T-helper 1 cell treated with Interleukin-12 subunit alpha and Interleukin-12 subunit beta and Interleukin-4 antibody, amounts not matched to agents 30 μg/mL and 1 μg/mL, for 36 hours (primary cell): ENCODE measurements around the gene DDX46.
"Not testable (repeated sequence)": the region's sequence is repeated elsewhere in the genome, so short reads cannot be mapped to it uniquely, and the experiment has no call there.

ENCODE experiments used
- H3K27ac Mint-ChIP-seq: one replicate; pipeline ENCODE4 v1.8.0; 2021; ENCODE audit warnings: mild to moderate bottlenecking, mixed read lengths
- H3K27me3 Mint-ChIP-seq: one replicate; pipeline ENCODE4 v1.8.0; 2021; ENCODE audit warnings: low read depth, mixed read lengths
- H3K36me3 Mint-ChIP-seq: one replicate; pipeline ENCODE4 v1.8.0; 2021; ENCODE audit warnings: low read depth, mixed read lengths
- H3K4me1 Mint-ChIP-seq: one replicate; pipeline ENCODE4 v1.8.0; 2021; ENCODE audit warnings: low read depth, mixed read lengths
- H3K4me3 Mint-ChIP-seq: one replicate; pipeline ENCODE4 v1.8.0; 2021; ENCODE audit warnings: mild to moderate bottlenecking, moderate library complexity, mixed read lengths
- H3K9me3 Mint-ChIP-seq: one replicate; pipeline ENCODE4 v1.8.0; 2021; ENCODE audit warnings: mixed read lengths

The DDX46 gene

DNA sequence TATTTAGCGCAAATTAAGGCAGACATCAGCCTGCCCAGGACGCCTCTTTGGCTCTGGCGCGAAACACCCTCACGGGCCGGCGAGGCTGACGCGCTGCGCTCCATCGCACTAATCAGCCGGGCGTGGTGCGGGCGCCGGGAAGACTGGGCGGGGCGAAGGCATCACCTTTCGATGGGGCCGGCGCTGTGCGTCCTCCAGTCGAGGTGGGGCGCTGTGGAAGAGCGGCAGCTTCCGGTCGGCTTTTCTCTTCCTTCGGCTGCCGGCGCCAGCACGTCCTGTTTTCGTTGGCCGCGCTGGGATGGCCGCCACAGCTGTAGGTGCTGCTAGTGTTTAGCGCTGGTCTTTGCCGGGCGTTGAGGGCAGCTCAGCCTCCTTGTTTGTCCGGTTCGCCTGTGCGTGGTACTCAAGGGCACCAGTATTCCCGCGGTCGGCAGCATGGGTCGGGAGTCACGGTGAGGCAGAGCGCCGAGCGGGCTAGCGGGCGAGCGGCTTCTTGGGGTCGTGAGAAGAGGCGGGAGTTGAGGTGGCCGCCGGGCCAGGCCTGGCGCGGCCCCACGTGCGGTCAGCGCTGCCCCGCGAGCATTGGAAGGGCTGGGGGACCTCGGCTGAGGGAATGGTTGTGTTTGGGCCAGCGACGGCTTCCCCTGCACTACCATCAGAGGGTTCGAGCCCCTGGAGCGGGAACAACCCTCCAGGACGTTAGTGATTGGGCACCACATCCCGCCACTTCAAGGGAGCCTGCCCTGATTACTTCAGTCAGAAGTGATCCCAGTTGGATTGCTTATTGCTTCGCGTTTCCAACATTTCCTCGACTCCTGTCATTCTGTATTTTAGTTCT lies at the start of gene DDX46:
TSS of gene DDX46 (plus strand) at position 276 of the 838 bp plus-strand sequence. CDS start at position 436, 160 bp downstream.
- H3K9me3 Mint-ChIP-seq = no peaks in the 10 kb centered on the region
- H3K4me3 Mint-ChIP-seq = peak within 1 kb of the TSS; percentile 99
- H3K27me3 Mint-ChIP-seq = no peaks in the 10 kb centered on the region
- peaks cover 21% of the 10 kb centered on the region for H3K4me1 Mint-ChIP-seq
- peak within 1 kb of the TSS; percentile 95 for H3K27ac Mint-ChIP-seq
- peaks cover 10% of the 10 kb centered on the region for H3K36me3 Mint-ChIP-seq

DNA sequence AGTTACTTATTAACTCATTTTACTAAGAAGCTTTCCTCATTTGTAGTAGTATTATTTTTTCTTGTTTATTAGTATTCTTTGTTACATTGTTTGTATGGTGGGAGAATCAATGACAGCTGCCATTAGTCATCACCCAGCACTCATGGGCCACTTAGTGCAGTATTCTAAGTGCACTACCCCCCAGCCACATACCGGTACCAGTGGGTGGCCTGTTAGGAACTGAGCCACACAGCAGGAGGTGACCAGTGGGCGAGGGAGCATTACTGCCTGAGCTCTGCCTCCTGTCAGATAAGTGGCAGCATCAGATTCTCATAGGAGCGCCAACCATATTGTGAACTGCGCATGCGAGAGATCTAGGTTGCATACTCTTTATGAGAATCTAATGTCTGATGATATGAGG lies 44.5 kb upstream of the DDX46 start:
- H3K36me3 Mint-ChIP-seq = peaks cover 37% of the 10 kb centered on the region
- H3K9me3 Mint-ChIP-seq = no peaks in the 10 kb centered on the region
- H3K4me1 Mint-ChIP-seq = no peaks in the 10 kb centered on the region
- no peak overlapping the region for H3K27ac Mint-ChIP-seq
- H3K27me3 Mint-ChIP-seq = no peaks in the 10 kb centered on the region
- H3K4me3 Mint-ChIP-seq = no peak overlapping the region

DNA sequence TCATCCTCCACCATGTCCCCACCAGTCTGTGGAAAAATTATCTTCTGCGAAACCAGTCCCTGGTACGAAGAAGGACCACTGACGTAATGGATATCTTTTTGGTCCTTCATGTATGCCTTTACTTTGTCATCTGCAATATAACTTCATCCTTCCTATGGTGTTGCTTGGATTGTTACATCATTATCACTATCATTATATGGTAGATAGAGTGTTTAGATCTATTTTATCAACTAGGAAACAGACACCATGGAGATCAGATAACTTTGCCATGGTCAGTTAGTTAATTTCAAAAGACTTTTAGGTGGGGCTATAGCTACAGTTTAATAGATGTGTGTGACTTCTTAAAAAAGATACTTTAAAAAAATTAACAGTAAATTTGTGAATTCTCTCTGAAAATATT lies 44.0 kb upstream of the DDX46 start:
- H3K4me3 Mint-ChIP-seq = no peak overlapping the region
- no peak overlapping the region for H3K27ac Mint-ChIP-seq
- no peaks in the 10 kb centered on the region for H3K4me1 Mint-ChIP-seq
- no peaks in the 10 kb centered on the region for H3K27me3 Mint-ChIP-seq
- no peaks in the 10 kb centered on the region for H3K9me3 Mint-ChIP-seq
- peaks cover 34% of the 10 kb centered on the region for H3K36me3 Mint-ChIP-seq

GRCh38 chr5:134715466-134715865 lies 43.1 kb upstream of the DDX46 start:
- H3K4me1 Mint-ChIP-seq, H3K27me3 Mint-ChIP-seq, H3K9me3 Mint-ChIP-seq, H3K4me3 Mint-ChIP-seq, H3K27ac Mint-ChIP-seq: not testable (repeated sequence)
- peaks cover 29% of the 10 kb centered on the region for H3K36me3 Mint-ChIP-seq

GRCh38 chr5:134724872-134725271 lies 33.7 kb upstream of the DDX46 start:
- Mint-ChIP-seq H3K36me3 (peaks cover 12% of the 10 kb centered on the region), H3K27me3 (no peaks in the 10 kb centered on the region), H3K9me3 (no peaks in the 10 kb centered on the region), H3K4me1 (no peaks in the 10 kb centered on the region), H3K4me3 (no peak overlapping the region), H3K27ac (no peak overlapping the region)

- H3K4me1 Mint-ChIP-seq = peaks cover 1% of the 10 kb centered on the region
- H3K27me3 Mint-ChIP-seq = no peaks in the 10 kb centered on the region
- H3K9me3 Mint-ChIP-seq = no peaks in the 10 kb centered on the region
- H3K36me3 Mint-ChIP-seq = no peaks in the 10 kb centered on the region
- H3K4me3 Mint-ChIP-seq = no peak overlapping the region
- no peak overlapping the region for H3K27ac Mint-ChIP-seq
Observed at GRCh38 chr5:134732819-134733218, 25.8 kb upstream of the DDX46 start.

- H3K36me3 Mint-ChIP-seq = peaks cover 5% of the 10 kb centered on the region
Observed at GRCh38 chr5:134735243-134735642, 23.3 kb upstream of the DDX46 start.

GRCh38 chr5:134736173-134736812 lies 22.3 kb upstream of the DDX46 start:
- Mint-ChIP-seq H3K36me3 (peaks cover 7% of the 10 kb centered on the region), H3K27ac (no peak overlapping the region), H3K27me3 (no peaks in the 10 kb centered on the region), H3K4me3 (no peak overlapping the region), H3K9me3 (no peaks in the 10 kb centered on the region), H3K4me1 (peaks cover 18% of the 10 kb centered on the region)

More at GRCh38 chr5:134735243-134735642, 23.3 kb upstream of the DDX46 start:
- Mint-ChIP-seq H3K27ac (no peak overlapping the region), H3K9me3 (no peaks in the 10 kb centered on the region), H3K4me3 (no peak overlapping the region), H3K27me3 (no peaks in the 10 kb centered on the region), H3K4me1 (peaks cover 16% of the 10 kb centered on the region)

DNA sequence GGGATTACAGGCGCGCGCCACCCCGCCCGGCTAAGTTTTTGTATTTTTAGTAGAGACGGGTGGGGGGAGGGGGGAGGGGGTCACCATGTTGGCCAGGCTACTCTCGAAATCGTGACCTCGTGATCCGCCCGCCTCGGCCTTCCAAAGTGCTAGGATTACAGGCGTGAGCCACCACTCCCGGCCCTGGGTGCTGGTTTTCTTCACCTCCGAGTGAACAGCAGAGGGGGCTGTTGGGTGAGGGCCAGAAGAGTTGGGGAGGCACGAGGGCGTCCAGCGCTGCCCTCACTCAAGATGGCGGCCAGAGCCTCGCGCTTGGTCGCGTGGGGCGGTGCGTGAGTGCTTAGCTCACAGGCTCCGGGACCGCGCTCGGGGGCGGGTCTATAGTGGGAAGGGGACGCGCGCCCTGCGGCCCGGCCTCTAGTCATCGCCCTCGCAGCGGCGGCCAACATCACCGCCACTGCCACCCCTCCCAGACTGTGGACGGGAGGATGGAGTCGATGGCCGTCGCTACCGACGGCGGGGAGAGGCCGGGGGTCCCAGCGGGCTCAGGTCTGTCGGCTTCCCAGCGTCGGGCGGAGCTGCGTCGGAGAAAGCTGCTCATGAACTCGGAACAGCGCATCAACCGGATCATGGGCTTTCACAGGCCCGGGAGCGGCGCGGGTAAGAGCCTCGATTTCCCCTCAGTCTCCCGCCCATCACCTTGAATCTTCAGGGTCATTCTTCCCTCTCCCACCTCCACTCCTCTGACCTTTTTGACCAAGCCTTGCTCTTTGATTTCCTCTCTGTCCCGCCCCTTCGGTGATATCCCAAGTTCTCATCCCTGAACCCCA lies 20.2 kb upstream of the DDX46 start, which contains the start of gene CAMLG:
TSS of gene CAMLG (plus strand) at position 416 of the 830 bp plus-strand sequence. CDS start at position 489, 73 bp downstream.
- Mint-ChIP-seq H3K9me3 (no peaks in the 10 kb centered on the region), H3K27ac (peak within 1 kb of the TSS; percentile 90), H3K27me3 (no peaks in the 10 kb centered on the region), H3K4me1 (peaks cover 21% of the 10 kb centered on the region), H3K4me3 (peak within 1 kb of the TSS; percentile 95), H3K36me3 (peaks cover 7% of the 10 kb centered on the region)

DNA sequence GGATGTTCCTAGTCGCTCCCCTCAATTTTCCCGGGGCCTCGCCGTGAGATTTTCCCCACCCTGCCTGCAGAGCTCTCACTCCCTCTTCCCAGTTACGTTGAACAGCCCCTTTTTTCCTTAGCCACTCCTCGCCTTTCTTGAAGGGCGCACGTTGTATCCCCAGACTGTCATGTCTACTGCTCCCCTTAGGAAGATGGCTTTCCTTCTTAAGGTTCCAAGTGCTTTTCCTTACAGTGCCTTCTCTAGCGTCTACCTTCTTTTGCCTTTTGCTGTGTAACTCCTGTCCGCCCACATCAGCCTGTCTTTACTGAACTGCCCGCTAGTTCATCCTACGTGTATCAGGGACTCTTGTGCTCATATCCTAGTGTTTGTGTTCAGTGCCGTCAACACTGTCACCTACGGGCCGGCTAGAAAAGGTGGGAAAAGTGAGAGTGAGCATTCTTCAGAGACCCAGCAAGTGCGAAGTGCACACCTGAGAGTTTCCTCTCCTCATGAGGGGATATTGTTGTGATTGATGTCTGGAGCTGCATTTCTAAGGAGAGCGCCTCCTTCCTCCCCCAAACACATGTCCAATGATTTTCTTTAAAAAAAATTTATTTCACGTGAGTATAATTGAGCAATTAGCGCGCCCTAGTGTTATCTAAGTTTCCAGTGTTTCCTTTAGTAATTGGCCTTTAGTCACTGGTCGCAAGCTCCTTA lies 19.5 kb upstream of the DDX46 start:
- no peaks in the 10 kb centered on the region for H3K27me3 Mint-ChIP-seq
- H3K4me1 Mint-ChIP-seq = peaks cover 21% of the 10 kb centered on the region
- no peaks in the 10 kb centered on the region for H3K9me3 Mint-ChIP-seq
- H3K27ac Mint-ChIP-seq = peak overlapping the region; percentile 90
- H3K4me3 Mint-ChIP-seq = peak overlapping the region; percentile 95
- peaks cover 7% of the 10 kb centered on the region for H3K36me3 Mint-ChIP-seq

DNA sequence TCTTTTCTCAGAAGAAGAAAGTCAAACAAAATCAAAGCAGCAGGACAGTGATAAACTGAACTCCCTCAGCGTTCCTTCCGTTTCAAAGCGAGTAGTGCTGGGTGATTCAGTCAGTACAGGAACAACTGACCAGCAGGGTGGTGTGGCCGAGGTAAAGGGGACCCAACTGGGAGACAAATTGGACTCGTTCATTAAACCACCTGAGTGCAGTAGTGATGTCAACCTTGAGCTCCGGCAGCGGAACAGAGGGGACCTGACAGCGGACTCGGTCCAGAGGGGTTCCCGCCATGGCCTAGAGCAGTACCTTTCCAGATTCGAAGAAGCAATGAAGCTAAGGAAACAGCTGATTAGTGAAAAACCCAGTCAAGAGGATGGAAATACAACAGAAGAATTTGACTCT lies 17.5 kb upstream of the DDX46 start:
- Mint-ChIP-seq H3K27me3 (no peaks in the 10 kb centered on the region), H3K36me3 (peaks cover 7% of the 10 kb centered on the region), H3K9me3 (no peaks in the 10 kb centered on the region), H3K4me1 (peaks cover 19% of the 10 kb centered on the region), H3K27ac (no peak overlapping the region), H3K4me3 (no peak overlapping the region)

DNA sequence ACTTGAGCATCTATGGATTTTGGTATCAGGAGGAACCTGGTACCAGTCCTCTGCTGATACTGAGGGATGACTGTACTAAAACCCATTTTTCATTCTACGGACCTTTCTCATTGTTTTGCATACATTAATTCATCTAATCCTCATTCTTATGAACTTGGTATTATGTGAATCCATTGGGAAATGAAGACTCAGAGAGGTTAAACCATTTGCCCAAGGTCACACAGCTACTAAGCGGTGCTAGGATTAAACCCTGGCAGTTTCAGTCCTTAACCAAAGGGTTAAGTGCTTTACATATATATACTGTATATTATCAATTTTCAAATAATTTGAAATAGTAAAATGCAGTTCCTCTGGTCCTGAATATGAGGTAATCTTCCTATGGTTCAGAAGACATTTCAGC lies 16.4 kb upstream of the DDX46 start:
- Mint-ChIP-seq H3K4me1 (peaks cover 19% of the 10 kb centered on the region), H3K9me3 (no peaks in the 10 kb centered on the region), H3K36me3 (peaks cover 7% of the 10 kb centered on the region), H3K27me3 (no peaks in the 10 kb centered on the region), H3K4me3 (no peak overlapping the region), H3K27ac (no peak overlapping the region)

- no peaks in the 10 kb centered on the region for H3K4me1 Mint-ChIP-seq
- H3K4me3 Mint-ChIP-seq = no peak overlapping the region
- H3K27me3 Mint-ChIP-seq = no peaks in the 10 kb centered on the region
- peaks cover 5% of the 10 kb centered on the region for H3K36me3 Mint-ChIP-seq
- H3K27ac Mint-ChIP-seq = no peak overlapping the region
- H3K9me3 Mint-ChIP-seq = no peaks in the 10 kb centered on the region
Observed at GRCh38 chr5:134749415-134749814, 9.2 kb upstream of the DDX46 start.

GRCh38 chr5:134758176-134758503 lies 439 bp upstream of the DDX46 start:
- H3K4me1 Mint-ChIP-seq = peaks cover 18% of the 10 kb centered on the region
- H3K4me3 Mint-ChIP-seq = peak overlapping the region; percentile 99
- no peaks in the 10 kb centered on the region for H3K9me3 Mint-ChIP-seq
- H3K36me3 Mint-ChIP-seq = peaks cover 8% of the 10 kb centered on the region
- peak overlapping the region; percentile 95 for H3K27ac Mint-ChIP-seq
- H3K27me3 Mint-ChIP-seq = no peaks in the 10 kb centered on the region
